ENCODE measurements around the gene CCSER1. TPM values are rescaled to one million over a fixed set of nuclear protein-coding genes. Genes with fewer than 3 reads are reported as not detected.

The CCSER1 gene
- total and polyA plus RNA-seq, 10 donors: 1.3 to 30.4 (median 20.4) TPM

DNA sequence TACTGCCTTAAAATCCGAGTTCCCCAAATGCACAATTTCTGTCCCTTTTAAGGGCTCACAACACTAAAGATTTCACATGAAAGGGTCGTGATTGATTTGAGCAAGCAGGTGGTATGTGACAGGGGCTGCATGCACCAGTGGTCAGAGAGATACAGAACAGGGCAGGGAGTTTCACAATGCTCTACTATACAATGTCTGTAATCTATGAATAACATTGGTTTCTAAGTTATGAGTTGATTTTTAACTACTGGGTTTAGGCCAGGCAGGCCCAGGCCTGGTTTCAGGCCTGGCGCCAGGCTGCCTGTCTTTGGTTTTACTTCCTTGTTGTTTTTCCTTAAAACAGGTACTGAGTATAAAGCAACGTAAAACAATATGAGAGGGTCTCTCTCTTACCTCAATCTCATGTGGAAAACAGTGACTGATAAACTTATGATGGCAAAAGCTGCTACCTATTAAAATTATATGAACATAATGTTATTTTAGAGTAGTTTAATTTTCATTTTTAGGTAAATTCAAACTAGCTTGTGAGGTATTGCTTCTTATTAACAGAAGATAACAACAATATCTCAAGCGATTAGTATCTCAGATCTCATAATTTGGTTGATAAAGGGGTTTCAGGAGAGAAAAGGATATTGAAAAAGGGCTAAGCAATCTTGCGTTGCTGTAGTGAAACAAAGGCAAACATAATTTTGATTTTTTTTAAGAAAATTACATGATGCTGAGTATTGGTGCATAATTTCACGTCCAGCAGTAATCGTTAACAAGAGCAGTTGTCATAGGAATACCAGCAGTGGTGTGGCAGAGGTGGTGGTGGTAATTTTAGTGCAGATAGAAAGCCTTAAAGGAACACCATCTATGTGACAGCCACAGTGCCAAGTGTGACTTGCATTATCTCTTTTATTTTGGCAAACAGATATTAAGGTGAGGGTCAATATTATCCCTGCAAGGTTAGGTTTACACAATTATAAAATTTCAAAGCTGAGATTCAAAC is 1232.1 kb downstream of the CCSER1 start:
- no peaks in the 10 kb centered on the region for H3K36me3 ChIP-seq
- H3K9me3 ChIP-seq: peaks cover 0 to 16% (median 6%) of the 10 kb centered on the region in 8 donors
- H3K27ac ChIP-seq: no peak overlapping the region
- WGBS, 5 donors: 66 to 89% (median 71%) methylated on average over 8 of the region's 8 CpGs
- no peak for TF ChIP-seq POLR2AphosphoS5 (IDR thresholded peaks at IDR 0.05)
- H3K4me3 ChIP-seq: no peak overlapping the region
- intact Hi-C loops (cut with DNase I; ENCODE audit: low total_unique reads): no loop called here
- H3K4me1 ChIP-seq: no peaks in the 10 kb centered on the region
- H3K27me3 ChIP-seq (replicated peaks in 1 of 7): no peaks in the 10 kb centered on the region
- no peak for DNase-seq

DNA sequence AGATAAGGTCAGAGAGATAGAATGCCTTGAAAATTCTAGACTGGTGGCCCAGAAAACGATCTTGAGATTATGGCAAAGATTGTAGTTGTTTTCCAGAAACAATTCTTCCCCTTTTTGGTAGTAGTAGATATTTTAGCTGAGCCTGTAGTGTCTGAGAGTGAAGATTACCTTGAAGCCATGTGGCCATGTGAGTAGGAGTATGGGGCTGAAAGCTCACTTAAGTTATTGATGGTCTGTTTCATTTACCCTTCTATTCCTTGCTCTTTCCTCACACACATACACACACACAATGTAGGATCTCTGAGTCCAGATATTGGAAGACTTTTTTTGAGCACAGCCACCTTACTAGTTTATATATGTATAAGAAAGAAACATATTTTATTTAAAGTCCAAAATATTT is 1234.9 kb downstream of the CCSER1 start:
- intact Hi-C loops (cut with DNase I; ENCODE audit: low total_unique reads): no loop called here
- no peak for DNase-seq
- TF ChIP-seq, protein P1, sequence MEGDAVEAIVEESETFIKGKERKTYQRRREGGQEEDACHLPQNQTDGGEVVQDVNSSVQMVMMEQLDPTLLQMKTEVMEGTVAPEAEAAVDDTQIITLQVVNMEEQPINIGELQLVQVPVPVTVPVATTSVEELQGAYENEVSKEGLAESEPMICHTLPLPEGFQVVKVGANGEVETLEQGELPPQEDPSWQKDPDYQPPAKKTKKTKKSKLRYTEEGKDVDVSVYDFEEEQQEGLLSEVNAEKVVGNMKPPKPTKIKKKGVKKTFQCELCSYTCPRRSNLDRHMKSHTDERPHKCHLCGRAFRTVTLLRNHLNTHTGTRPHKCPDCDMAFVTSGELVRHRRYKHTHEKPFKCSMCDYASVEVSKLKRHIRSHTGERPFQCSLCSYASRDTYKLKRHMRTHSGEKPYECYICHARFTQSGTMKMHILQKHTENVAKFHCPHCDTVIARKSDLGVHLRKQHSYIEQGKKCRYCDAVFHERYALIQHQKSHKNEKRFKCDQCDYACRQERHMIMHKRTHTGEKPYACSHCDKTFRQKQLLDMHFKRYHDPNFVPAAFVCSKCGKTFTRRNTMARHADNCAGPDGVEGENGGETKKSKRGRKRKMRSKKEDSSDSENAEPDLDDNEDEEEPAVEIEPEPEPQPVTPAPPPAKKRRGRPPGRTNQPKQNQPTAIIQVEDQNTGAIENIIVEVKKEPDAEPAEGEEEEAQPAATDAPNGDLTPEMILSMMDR (IDR thresholded peaks at IDR 0.05 in 8 of 11, conservative IDR thresholded peaks at IDR 0.05 in 3 of 11): no peak
- TF ChIP-seq POLR2AphosphoS5 (IDR thresholded peaks at IDR 0.05): no peak
- TF ChIP-seq POLR2A (IDR thresholded peaks at IDR 0.05): no peak

DNA sequence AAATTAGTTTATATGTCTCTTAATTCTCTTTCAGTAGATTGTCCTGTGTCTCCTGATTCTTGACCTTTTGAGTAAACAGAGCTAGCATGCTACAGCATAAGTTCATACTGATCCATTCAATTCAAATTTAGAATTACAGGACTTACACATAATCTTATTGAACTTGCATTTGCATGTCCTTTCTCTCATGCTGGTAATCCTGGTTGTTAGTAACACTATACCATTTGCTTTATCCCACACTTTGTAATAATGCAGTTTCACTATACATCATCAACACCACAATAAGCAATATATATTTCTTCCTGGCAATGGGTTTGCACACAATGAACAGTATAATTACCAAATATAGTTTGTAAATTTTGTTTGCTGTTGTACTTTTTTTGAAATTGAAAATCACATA is 1239.4 kb downstream of the CCSER1 start:
- intact Hi-C loops (cut with DNase I; ENCODE audit: low total_unique reads): no loop called here
- no peak for TF ChIP-seq POLR2AphosphoS5 (IDR thresholded peaks at IDR 0.05)
- TF ChIP-seq POLR2A (IDR thresholded peaks at IDR 0.05): no peak
- TF ChIP-seq, protein P1 (IDR thresholded peaks at IDR 0.05 in 8 of 11, conservative IDR thresholded peaks at IDR 0.05 in 3 of 11): no peak
- Histone ChIP-seq H3K27me3 (replicated peaks in 1 of 7) (no peaks in the 10 kb centered on the region), H3K9me3 (peaks cover 0 to 4% (median 0%) of the 10 kb centered on the region in 8 donors), H3K4me1 (no peaks in the 10 kb centered on the region), H3K27ac (no peak overlapping the region), H3K4me3 (no peak overlapping the region), H3K36me3 (no peaks in the 10 kb centered on the region)
- DNase-seq: no peak

More for the DNA sequence above, 1234.9 kb downstream of the CCSER1 start:
- Histone ChIP-seq H3K36me3 (no peaks in the 10 kb centered on the region), H3K27me3 (replicated peaks in 1 of 7) (no peaks in the 10 kb centered on the region), H3K4me1 (no peaks in the 10 kb centered on the region), H3K4me3 (no peak overlapping the region), H3K27ac (no peak overlapping the region), H3K9me3 (peaks cover 0 to 11% (median 3%) of the 10 kb centered on the region in 8 donors)
- 40 to 70% (median 58%) methylated on average over 1 of the region's 1 CpG for WGBS, 5 donors

DNA sequence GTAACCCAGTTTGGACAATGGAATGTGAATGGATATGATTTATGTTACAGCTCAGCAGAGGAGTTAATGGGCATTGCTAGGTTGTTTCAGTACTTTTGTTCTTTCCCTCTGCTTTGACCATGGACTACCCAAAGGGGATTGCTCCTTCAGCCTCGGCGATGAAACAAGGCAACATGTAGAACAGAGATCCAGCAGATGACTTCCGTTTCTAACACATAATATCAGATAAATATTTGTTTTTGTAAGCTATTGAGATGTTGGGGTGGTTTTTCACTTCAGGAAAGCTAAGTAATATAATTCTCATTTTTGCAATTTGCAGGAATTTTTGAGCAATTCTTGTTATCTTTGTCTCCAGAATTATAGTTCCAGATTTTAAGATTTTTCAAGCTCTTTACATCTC is 1241.9 kb downstream of the CCSER1 start:
- no peak for TF ChIP-seq POLR2A (IDR thresholded peaks at IDR 0.05)
- no peak for TF ChIP-seq POLR2AphosphoS5 (IDR thresholded peaks at IDR 0.05)
- TF ChIP-seq, protein P1 (IDR thresholded peaks at IDR 0.05 in 8 of 11, conservative IDR thresholded peaks at IDR 0.05 in 3 of 11): no peak
- no peak for DNase-seq
- H3K4me3 ChIP-seq: no peak overlapping the region
- H3K36me3 ChIP-seq: no peaks in the 10 kb centered on the region
- no peak overlapping the region for H3K27ac ChIP-seq
- H3K27me3 ChIP-seq (replicated peaks in 1 of 7): no peaks in the 10 kb centered on the region
- intact Hi-C loops (cut with DNase I; ENCODE audit: low total_unique reads): no loop called here
- H3K4me1 ChIP-seq: no peaks in the 10 kb centered on the region
- 86 to 93% (median 89%) methylated on average over 3 of the region's 3 CpGs for WGBS, 5 donors
- peaks cover 0 to 9% (median 3%) of the 10 kb centered on the region in 8 donors for H3K9me3 ChIP-seq
